HepG2 (cell line): ENCODE data around the gene RPH3AL. TPM values are rescaled to one million over a fixed set of nuclear protein-coding genes. Genes with fewer than 3 reads are reported as not detected.

Experiments
- ARHGAP35 ChIP-seq: sonication (generic); formaldehyde crosslinking; IDR thresholded peaks from 2 replicates; pipeline ENCODE4 v1.9.0; 2022; ENCODE audit warnings: mild to moderate bottlenecking, inconsistent platforms, moderate library complexity, missing genetic modification reagents, borderline replicate concordance
- KIAA2018 ChIP-seq: sonication (generic); formaldehyde crosslinking; IDR thresholded peaks from 2 replicates; pipeline ENCODE4 v1.5.0; 2020; ENCODE audit warnings: mild to moderate bottlenecking, missing genetic modification reagents, borderline replicate concordance
- KLF15 ChIP-seq: sonication (generic); formaldehyde crosslinking; IDR thresholded peaks from 2 replicates; pipeline ENCODE4 v1.8.1; 2023; ENCODE audit warnings: borderline replicate concordance, mild to moderate bottlenecking, inconsistent platforms, missing genetic modification reagents, mixed read lengths
- NFAT5 ChIP-seq: sonication (generic); formaldehyde crosslinking; IDR thresholded peaks from 2 replicates; pipeline ENCODE4 v1.4.0; 2020; ENCODE audit warnings: missing genetic modification reagents
- ZFAT ChIP-seq: sonication (generic); formaldehyde crosslinking; conservative IDR thresholded peaks from 2 replicates; pipeline ENCODE4 v1.8.1; 2023; ENCODE audit warnings: missing genetic modification reagents, inconsistent platforms
- ZNF234 ChIP-seq: sonication (generic); formaldehyde crosslinking; conservative IDR thresholded peaks from 2 replicates; pipeline ENCODE4 v1.5.1; 2020; ENCODE audit warnings: mild to moderate bottlenecking, missing genetic modification reagents
- ZNF569 ChIP-seq: sonication (generic); formaldehyde crosslinking; IDR thresholded peaks from 2 replicates; pipeline ENCODE4 v1.5.0; 2020; ENCODE audit warnings: mild to moderate bottlenecking, missing genetic modification reagents, moderate library complexity, borderline replicate concordance
- ZNF782 ChIP-seq: sonication (generic); formaldehyde crosslinking; IDR thresholded peaks from 2 replicates; pipeline ENCODE4 v1.4.0; 2020; ENCODE audit warnings: missing genetic modification reagents, mild to moderate bottlenecking, borderline replicate concordance
- polyA plus RNA-seq, 8 experiments: library from polyadenylated mRNA; depleted of rRNA in 3 of 8; stranded (reverse) in 7 of 8; unstranded in 1 of 8; fragments of >200 nt; fragmentation: Illumina TruSeq in 4 of 8; extraction: Trizol in 4 of 8; gene quantifications; 2 replicates each; pipeline versions ENCODE4 v1.2.1 to v1.2.3, GENCODE V29; 2011 to 2016; ENCODE audit warnings: low read depth in 4 of 8, missing spikeins in 1 of 8, mixed read lengths in 1 of 8; ENCODE audit not compliant: insufficient read depth in 1 of 8
- total RNA-seq, 5 experiments: library from RNA; depleted of rRNA; stranded (reverse); fragments of >200 nt; fragmentation: Illumina TruSeq; extraction: Trizol; gene quantifications; 2 replicates each; pipeline ENCODE4 v1.2.3, GENCODE V29; 2016; ENCODE audit warnings: low read depth in 1 of 5
- TF ChIP-seq, protein P1 (sequence below): sonication (generic); formaldehyde crosslinking; IDR thresholded peaks from 2 replicates; pipeline ENCODE4 v1.4.0; 2020; ENCODE audit warnings: missing genetic modification reagents
- TF ChIP-seq, protein P2 (sequence below): sonication (generic); formaldehyde crosslinking; IDR thresholded peaks from 2 replicates; pipeline ENCODE4 v1.9.0; 2022; ENCODE audit warnings: low read depth, missing genetic modification reagents

The RPH3AL gene
- total and polyA plus RNA-seq, 2 of the 13 experiments (the other 11 are each of a cell fraction or from before 2014, with no cell fraction given), result 7.8 to 16.4 TPM

- TF ChIP-seq ZFAT (CRISPR knock-in tag) (no peak), ZNF569 (CRISPR knock-in tag) (no peak), KIAA2018 (CRISPR knock-in tag) (no peak), ZNF782 (CRISPR knock-in tag) (no peak), NFAT5 (CRISPR knock-in tag) (no peak), ZNF234 (CRISPR knock-in tag) (no peak), KLF15 (no peak), ARHGAP35 (CRISPR knock-in tag) (no peak)
- TF ChIP-seq, protein P1, sequence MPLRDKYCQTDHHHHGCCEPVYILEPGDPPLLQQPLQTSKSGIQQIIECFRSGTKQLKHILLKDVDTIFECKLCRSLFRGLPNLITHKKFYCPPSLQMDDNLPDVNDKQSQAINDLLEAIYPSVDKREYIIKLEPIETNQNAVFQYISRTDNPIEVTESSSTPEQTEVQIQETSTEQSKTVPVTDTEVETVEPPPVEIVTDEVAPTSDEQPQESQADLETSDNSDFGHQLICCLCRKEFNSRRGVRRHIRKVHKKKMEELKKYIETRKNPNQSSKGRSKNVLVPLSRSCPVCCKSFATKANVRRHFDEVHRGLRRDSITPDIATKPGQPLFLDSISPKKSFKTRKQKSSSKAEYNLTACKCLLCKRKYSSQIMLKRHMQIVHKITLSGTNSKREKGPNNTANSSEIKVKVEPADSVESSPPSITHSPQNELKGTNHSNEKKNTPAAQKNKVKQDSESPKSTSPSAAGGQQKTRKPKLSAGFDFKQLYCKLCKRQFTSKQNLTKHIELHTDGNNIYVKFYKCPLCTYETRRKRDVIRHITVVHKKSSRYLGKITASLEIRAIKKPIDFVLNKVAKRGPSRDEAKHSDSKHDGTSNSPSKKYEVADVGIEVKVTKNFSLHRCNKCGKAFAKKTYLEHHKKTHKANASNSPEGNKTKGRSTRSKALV, result no peak
- TF ChIP-seq, protein P2, sequence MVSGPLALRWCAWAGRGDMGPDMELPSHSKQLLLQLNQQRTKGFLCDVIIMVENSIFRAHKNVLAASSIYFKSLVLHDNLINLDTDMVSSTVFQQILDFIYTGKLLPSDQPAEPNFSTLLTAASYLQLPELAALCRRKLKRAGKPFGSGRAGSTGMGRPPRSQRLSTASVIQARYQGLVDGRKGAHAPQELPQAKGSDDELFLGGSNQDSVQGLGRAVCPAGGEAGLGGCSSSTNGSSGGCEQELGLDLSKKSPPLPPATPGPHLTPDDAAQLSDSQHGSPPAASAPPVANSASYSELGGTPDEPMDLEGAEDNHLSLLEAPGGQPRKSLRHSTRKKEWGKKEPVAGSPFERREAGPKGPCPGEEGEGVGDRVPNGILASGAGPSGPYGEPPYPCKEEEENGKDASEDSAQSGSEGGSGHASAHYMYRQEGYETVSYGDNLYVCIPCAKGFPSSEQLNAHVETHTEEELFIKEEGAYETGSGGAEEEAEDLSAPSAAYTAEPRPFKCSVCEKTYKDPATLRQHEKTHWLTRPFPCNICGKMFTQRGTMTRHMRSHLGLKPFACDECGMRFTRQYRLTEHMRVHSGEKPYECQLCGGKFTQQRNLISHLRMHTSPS, result no peak
Measured at GRCh38 chr17:350706-351448, 1.7 kb downstream of the RPH3AL start (continued).
